GM11168 (cell line): ENCODE measurements around the gene DHFR2.
"Not testable (repeated sequence)": the region's sequence is repeated elsewhere in the genome, so short reads cannot be mapped to it uniquely, and the experiment has no call there.

Experiments
- in situ Hi-C: fragments of 300-500 bp; cut with MboI; formaldehyde crosslinking; loops from one replicate; pipeline ENCODE4 v1.12.0; 2022; ENCODE audit warnings: low sequenced_read_pairs; ENCODE audit not compliant: unreplicated experiment

DHFR2 gene

DNA sequence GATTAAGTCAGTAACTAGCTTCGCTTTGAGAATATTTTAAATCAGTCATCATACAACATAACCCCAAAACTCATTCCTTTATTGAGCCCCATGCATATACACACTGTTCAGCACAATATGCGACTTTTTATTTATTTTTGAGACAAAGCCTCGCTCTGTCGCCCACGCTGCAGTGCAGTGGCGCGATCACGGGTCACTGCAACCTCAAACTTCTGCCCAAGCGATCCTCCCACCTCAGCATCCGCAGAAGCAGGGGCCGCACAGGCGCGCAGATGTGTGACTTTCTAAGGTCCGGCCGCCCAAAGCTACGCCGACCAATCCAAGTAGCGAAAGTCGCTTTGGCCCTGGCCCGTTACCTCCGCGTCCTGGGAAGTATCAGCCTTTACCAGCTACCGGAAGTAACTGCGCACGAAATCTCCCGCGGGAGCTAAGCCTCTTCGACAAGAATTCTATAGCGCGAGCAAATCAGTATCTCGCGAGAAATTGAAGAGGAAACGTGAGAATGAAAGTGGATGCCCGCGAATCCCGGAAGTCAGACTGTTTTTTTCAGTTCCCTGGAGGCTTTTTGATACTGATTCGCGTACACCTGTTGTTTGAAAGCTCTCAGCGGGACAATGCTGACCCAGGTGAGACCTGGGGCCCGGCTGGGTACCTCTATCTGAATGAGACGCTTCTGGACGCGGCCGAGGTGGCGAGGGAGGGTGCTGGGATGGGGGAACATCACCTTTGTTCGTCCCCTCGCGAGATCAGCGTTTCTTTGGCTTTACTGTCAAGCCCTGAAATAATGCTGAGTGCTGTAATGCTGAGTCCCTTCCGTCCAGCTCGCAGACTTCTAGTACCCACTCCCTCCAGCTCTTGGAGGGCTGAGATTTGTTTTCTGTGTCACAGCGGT lies at the start of gene DHFR2, which contains the start of gene NSUN3:
DHFR2 (minus strand) TSS at position 404 of the 892 bp plus-strand sequence. CDS start 1,405 bp downstream, outside the sequence.
NSUN3 (plus strand) TSS at position 549 of the 892 bp plus-strand sequence; CDS start at position 615, 66 bp downstream.
- in situ Hi-C loops: no loop called here

DNA sequence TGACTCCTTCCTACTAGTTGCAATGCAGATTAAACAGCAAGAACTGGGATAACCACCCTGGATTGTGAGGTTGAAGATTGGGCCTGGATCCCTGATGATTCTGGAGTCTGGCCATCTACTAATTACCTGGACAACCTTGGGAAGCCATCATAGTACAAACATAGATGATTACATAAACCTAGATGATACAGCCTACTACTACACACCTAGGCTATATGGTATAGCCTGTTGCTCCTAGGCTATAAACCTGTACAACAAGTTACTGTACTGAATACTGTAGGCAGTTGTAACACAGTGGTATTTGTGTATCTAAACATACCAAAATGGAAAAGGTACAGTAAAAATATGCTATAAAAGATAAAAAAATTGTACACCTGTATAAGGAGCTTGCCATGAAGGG lies 48.1 kb upstream of the DHFR2 start:
- in situ Hi-C loops: no loop called here

- in situ Hi-C loops: not testable (repeated sequence)
Measured at GRCh38 chr3:94110232-94110631, 47.5 kb upstream of the DHFR2 start.

DNA sequence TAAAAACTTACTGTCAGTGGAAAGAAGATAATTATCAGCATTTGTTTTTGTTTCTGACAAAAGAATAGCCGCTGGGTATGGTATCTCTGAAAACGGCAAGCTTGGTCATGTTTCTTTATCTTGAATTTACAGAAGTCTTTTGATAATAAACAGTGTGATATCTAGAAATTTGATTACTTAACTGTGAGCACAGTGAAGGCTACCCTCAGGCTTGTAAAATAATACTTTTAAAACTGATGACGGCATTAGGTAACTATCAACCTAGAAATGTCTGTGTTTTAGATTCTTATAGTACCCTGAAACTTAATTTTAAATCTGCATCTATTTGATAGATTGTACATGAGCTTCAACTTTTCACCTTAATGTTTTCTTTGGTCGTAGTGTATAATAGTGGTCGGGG lies 43.6 kb upstream of the DHFR2 start:
- in situ Hi-C loops: no loop called here

DNA sequence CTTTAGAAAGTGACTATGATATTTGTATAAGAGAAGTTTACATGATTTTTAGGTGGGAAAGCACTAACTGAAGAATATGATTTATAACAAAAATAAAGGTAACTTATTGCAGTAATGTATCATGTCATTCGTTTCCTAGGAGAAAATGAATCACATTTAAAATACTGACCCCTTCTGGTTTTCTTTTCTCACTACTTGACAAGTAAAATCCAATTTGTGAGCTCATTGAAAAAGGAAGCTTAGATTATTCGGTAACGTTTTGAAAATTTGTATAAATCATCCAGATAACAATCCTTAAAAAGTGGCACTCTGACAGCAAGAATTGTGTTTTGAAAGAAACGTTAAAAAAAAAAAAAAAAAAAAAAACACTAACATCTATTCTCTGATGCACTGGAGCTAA lies 39.1 kb upstream of the DHFR2 start:
- in situ Hi-C loops: no loop called here

DNA sequence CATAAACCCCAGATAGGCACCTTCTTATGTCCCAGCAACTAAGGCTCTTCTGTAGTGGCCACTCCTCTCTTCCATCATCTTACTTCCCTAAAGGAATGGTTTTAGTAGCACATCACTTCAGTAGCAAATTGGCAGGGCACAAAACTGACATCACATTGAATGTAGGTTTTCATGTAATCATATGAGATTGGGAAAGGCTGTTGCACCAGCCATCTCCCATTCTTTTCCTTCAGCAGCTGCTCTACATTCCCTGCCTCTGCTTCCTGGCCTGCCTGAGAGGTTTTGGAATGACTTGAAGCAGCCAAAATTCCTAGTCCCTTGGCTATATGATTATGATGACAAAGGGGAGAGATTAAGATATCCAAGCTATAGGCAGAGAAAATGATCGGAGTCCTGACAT lies 36.6 kb upstream of the DHFR2 start:
- in situ Hi-C loops: no loop called here

GRCh38 chr3:94098452-94098851 lies 35.7 kb upstream of the DHFR2 start:
- in situ Hi-C loops: no loop called here

- in situ Hi-C loops: no loop called here
Measured at GRCh38 chr3:94095111-94095510, 32.4 kb upstream of the DHFR2 start.

DNA sequence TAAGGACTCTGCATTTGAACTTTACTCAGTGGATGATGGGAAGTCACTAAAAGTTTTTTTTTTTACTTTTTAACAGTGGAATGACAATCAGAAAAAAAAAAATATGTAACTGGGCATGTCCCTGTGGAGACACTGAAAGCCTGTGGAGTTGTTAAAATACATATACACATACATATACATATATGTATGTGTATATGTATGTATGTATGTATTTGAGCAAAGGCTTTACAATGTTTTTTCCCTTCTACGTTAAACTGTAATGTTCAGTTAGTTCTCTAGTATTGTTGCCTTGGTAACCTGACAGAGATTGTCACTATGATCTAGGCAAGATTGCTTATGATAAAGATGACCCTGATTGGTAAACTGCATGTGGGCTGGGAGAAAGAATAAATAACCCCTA lies 30.4 kb upstream of the DHFR2 start:
- in situ Hi-C loops: no loop called here

- in situ Hi-C loops: no loop called here
Measured at GRCh38 chr3:94092086-94092485, 29.4 kb upstream of the DHFR2 start.

DNA sequence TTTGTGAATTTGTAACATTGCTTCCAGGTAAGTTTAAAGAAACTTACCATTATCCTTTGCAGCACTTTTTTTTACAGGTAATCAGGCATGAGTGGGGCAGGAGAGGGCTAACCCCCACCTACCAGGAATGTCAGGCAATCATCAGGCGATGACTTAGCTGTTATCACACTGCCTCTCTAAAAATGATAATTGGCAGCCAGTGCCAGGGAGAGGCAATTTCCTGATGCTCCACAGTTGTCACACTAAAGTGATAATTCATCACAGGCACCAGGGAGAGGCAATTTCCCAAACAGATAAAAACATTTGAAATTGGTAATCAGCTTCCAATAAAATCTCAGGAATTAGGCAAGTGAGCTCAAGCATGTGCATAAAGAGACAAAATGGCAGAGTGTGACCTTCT lies 26.4 kb upstream of the DHFR2 start:
- in situ Hi-C loops: no loop called here

- in situ Hi-C loops: no loop called here
Measured at GRCh38 chr3:94083261-94083660, 20.5 kb upstream of the DHFR2 start.

GRCh38 chr3:94082391-94082937 lies 19.7 kb upstream of the DHFR2 start:
- in situ Hi-C loops: no loop called here

- in situ Hi-C loops: no loop called here
Measured at GRCh38 chr3:94081884-94082283, 19.2 kb upstream of the DHFR2 start.

DNA sequence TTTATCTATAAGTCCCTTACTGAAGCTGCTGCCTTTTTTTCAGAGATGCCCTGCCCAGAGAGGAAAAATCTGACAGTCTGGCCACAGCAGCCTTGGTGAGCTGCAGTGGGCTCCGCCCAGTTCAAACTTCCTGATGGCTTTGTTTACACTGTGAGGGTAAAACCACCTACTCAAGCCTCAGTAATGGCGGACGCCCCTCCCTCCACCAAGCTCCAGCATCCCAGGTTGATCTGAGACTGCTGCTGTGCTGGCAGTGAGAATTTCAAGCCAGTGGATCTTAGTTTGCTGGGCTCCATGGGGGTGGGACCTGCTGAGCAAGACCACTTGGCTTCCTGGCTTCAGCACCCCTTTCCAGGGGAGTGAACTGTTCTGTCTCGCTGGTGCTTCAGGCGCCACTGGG lies 17.8 kb upstream of the DHFR2 start:
- in situ Hi-C loops: not testable (repeated sequence)

- in situ Hi-C loops: no loop called here
Measured at GRCh38 chr3:94076055-94076454, 13.3 kb upstream of the DHFR2 start.

DNA sequence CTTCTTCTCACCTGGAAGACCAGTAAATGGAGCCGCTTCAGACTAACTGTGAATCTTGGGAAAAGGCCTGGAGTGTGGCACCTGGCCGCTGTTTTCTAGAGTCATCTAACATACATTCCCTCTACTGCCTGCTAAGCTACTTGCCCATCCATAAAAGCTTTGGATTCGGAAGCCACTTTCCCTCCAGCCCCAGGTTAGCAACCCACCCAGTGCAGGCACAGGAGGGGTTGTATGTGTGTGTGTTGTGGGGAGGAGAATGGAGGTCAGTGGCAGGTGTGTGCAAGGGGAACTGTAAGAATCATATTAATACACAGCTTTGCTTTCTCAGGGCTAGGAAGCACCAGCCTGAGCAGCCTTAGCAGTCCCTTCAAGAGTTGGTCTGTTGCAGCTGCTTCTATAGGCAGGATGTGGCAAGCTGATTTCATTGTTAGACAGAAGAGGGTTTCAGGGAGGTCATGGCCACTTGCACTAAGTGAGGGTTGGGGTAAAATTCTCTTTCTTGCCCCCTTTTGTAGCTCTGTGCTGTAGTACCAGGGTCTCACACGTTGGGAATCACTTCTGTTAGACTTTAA lies 9.1 kb upstream of the DHFR2 start:
- in situ Hi-C loops: no loop called here

DNA sequence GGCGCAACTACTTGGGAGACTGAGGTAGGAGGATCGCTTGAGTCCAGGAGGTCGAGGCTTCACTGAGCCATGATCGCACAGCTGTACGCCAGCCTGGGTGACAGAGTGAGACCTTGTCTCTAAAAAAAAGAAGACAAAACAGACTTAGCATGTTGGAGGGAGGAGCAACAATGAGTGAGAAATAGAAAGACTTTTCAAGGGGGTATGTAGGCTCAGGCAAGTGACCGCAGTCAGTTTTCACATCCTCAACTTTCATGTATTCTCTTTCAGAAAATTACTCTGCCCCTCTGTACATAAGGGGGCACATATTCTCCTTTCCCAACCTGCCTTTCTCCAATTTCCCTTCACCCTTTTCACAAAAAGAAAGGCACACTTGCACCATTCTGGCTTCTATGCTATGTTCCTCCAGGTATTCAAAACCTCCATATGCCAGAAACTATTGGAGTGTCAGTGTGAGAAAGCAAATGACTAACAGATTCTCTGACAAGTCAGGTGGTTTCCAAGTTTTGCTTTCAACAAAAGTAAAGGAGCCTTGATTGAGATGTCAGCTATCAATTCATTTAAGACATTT lies 7.7 kb upstream of the DHFR2 start:
- in situ Hi-C loops: no loop called here

- in situ Hi-C loops: no loop called here
Measured at GRCh38 chr3:94069194-94069813, 6.6 kb upstream of the DHFR2 start.
